Suprapubic skin (tissue), 3 donors: ENCODE results near the gene ABHD18.
"Not testable (repeated sequence)": the region's sequence is repeated elsewhere in the genome, so short reads cannot be mapped to it uniquely, and the experiment has no call there.

Source experiments
- POLR2A ChIP-seq, 2 donors: fragments of 450-650 bp; IDR thresholded peaks; one replicate each; pipeline ENCODE4 v1.6.1; 2017; ENCODE audit warnings: antibody characterized with exemption in 2 of 2, mild to moderate bottlenecking in 2 of 2, moderate library complexity in 2 of 2
- TF ChIP-seq, protein P1 (sequence below), 2 donors: fragments of 200-600 bp in 1 of 2; fragments of 450-650 bp in 1 of 2; sonication (generic) in 1 of 2; IDR thresholded peaks; one replicate each; pipeline ENCODE4 v1.5.1; 2016 to 2019; ENCODE audit warnings: antibody characterized with exemption in 2 of 2, mild to moderate bottlenecking in 1 of 2, moderate library complexity in 1 of 2

DNA sequence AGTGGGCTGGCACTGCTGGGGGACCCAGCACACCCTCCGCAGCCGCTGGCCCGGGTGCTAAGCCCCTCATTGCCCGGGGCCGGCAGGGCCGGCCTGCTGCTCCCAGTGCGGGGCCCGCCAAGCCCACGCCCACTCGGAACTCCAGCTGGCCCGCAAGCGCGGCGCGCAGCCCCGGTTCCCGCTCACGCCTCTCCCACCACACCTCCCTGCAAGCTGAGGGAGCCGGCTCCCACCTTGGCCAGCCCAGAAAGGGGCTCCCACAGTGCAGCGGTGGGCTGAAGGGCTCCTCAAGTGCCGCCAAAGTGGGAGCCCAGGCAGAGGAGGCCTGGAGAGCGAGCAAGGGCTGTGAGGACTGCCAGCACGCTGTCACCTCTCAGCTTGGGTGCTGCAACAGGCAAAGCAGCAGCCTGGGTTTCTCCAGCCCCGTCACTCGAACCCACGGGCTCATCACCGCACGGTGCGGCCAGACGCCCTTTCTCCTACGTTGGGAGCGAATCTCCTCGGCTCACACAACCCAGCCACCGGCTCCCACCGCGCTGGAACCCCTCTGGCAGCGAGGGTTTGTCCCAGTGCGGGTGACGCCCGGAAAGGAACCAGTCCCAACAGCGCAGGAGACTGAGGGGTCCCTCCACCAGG, 662 bp upstream of the ABHD18 start:
- TF ChIP-seq POLR2A (IDR thresholded peaks at IDR 0.05) = not testable (repeated sequence)
- TF ChIP-seq, protein P1, sequence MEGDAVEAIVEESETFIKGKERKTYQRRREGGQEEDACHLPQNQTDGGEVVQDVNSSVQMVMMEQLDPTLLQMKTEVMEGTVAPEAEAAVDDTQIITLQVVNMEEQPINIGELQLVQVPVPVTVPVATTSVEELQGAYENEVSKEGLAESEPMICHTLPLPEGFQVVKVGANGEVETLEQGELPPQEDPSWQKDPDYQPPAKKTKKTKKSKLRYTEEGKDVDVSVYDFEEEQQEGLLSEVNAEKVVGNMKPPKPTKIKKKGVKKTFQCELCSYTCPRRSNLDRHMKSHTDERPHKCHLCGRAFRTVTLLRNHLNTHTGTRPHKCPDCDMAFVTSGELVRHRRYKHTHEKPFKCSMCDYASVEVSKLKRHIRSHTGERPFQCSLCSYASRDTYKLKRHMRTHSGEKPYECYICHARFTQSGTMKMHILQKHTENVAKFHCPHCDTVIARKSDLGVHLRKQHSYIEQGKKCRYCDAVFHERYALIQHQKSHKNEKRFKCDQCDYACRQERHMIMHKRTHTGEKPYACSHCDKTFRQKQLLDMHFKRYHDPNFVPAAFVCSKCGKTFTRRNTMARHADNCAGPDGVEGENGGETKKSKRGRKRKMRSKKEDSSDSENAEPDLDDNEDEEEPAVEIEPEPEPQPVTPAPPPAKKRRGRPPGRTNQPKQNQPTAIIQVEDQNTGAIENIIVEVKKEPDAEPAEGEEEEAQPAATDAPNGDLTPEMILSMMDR (IDR thresholded peaks at IDR 0.05) = not testable (repeated sequence)
